IPS-18a (cell line): ENCODE measurements around the gene PFKL.

ENCODE experiments used
- H3K27ac ChIP-seq: one replicate; pipeline ENCODE4 v1.5.1; 2013; ENCODE audit warnings: low read length
- H3K27me3 ChIP-seq: one replicate; pipeline ENCODE4 v1.6.1; 2013; ENCODE audit warnings: mild to moderate bottlenecking, low read length; ENCODE audit not compliant: control insufficient read depth, insufficient read depth
- H3K36me3 ChIP-seq: one replicate; pipeline ENCODE4 v1.6.1; 2013; ENCODE audit warnings: low read depth, low read length; ENCODE audit not compliant: control insufficient read depth
- H3K4me1 ChIP-seq: one replicate; pipeline ENCODE4 v1.6.1; 2013; ENCODE audit warnings: low read depth, low read length; ENCODE audit not compliant: control insufficient read depth
- H3K4me3 ChIP-seq: one replicate; pipeline ENCODE4 v1.5.1; 2013; ENCODE audit warnings: low read length
- H3K9ac ChIP-seq: one replicate; pipeline ENCODE4 v1.6.1; 2013; ENCODE audit warnings: mild to moderate bottlenecking, low read length, moderate library complexity
- H3K9me3 ChIP-seq: one replicate; pipeline ENCODE4 v1.6.1; 2013; ENCODE audit warnings: low read depth, low read length; ENCODE audit not compliant: control insufficient read depth

PFKL gene

GRCh38 chr21:44347911-44348451, 48.1 kb downstream of the PFKL start:
- no peak overlapping the region for H3K9ac ChIP-seq

GRCh38 chr21:44348861-44349260, 49.0 kb downstream of the PFKL start:
- Histone ChIP-seq H3K36me3 (no peaks in the 10 kb centered on the region), H3K4me1 (no peaks in the 10 kb centered on the region), H3K9ac (no peak overlapping the region), H3K27ac (no peak overlapping the region), H3K9me3 (no peaks in the 10 kb centered on the region), H3K4me3 (no peak overlapping the region), H3K27me3 (no peaks in the 10 kb centered on the region)

More at GRCh38 chr21:44347911-44348451, 48.1 kb downstream of the PFKL start:
- Histone ChIP-seq H3K9me3 (no peaks in the 10 kb centered on the region), H3K27me3 (no peaks in the 10 kb centered on the region), H3K36me3 (no peaks in the 10 kb centered on the region), H3K4me3 (no peak overlapping the region), H3K27ac (no peak overlapping the region), H3K4me1 (no peaks in the 10 kb centered on the region)

DNA sequence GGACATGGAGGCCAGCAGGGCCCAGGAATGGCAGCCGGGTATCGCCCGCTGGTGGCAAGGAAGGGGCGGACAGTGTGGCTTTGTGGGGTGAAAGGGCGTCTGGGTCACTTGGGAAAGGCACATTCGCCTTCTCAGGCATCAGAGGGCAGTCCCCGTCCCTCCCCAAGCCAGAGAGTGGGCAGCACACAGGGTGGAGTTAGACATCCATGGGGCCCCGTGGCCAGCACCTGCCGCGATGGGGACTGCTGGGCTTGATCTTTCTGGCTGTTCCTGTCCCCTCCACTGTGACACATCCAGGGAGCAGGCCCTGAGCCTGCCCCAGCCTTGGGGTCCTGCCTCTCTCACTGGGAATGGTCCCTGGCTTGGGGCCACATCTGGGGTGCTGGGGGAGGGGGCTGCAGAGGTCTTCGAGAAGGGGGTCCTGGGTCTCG, 49.6 kb downstream of the PFKL start:
- Histone ChIP-seq H3K27ac (no peak overlapping the region), H3K27me3 (no peaks in the 10 kb centered on the region), H3K9me3 (no peaks in the 10 kb centered on the region), H3K9ac (no peak overlapping the region), H3K4me3 (no peak overlapping the region), H3K36me3 (no peaks in the 10 kb centered on the region), H3K4me1 (no peaks in the 10 kb centered on the region)

GRCh38 chr21:44349847-44350772, 50.3 kb downstream of the PFKL start:
- Histone ChIP-seq H3K4me1 (no peaks in the 10 kb centered on the region), H3K27me3 (no peaks in the 10 kb centered on the region)

GRCh38 chr21:44350773-44351481, 51.1 kb downstream of the PFKL start:
- H3K9me3 ChIP-seq = no peaks in the 10 kb centered on the region
- H3K4me1 ChIP-seq = no peaks in the 10 kb centered on the region
- H3K27ac ChIP-seq = no peak overlapping the region
- no peak overlapping the region for H3K9ac ChIP-seq
- H3K27me3 ChIP-seq = no peaks in the 10 kb centered on the region
- no peaks in the 10 kb centered on the region for H3K36me3 ChIP-seq
- H3K4me3 ChIP-seq = no peak overlapping the region

More at GRCh38 chr21:44349847-44350772, 50.3 kb downstream of the PFKL start:
- H3K36me3 ChIP-seq = no peaks in the 10 kb centered on the region
- no peak overlapping the region for H3K27ac ChIP-seq
- H3K9ac ChIP-seq = no peak overlapping the region
- no peaks in the 10 kb centered on the region for H3K9me3 ChIP-seq
- H3K4me3 ChIP-seq = no peak overlapping the region

GRCh38 chr21:44351535-44352252, 51.8 kb downstream of the PFKL start:
- Histone ChIP-seq H3K27ac (no peak overlapping the region), H3K9ac (no peak overlapping the region), H3K4me1 (no peaks in the 10 kb centered on the region), H3K36me3 (no peaks in the 10 kb centered on the region), H3K9me3 (no peaks in the 10 kb centered on the region), H3K4me3 (no peak overlapping the region), H3K27me3 (no peaks in the 10 kb centered on the region)

GRCh38 chr21:44352253-44352860, 52.5 kb downstream of the PFKL start:
- Histone ChIP-seq H3K27me3 (no peaks in the 10 kb centered on the region), H3K36me3 (no peaks in the 10 kb centered on the region), H3K9me3 (no peaks in the 10 kb centered on the region), H3K4me3 (no peak overlapping the region), H3K27ac (no peak overlapping the region), H3K4me1 (no peaks in the 10 kb centered on the region), H3K9ac (no peak overlapping the region)

- no peaks in the 10 kb centered on the region for H3K4me1 ChIP-seq
- H3K4me3 ChIP-seq = no peak within 1 kb of the TSS
- H3K9ac ChIP-seq = no peak within 1 kb of the TSS
- no peaks in the 10 kb centered on the region for H3K36me3 ChIP-seq
- no peaks in the 10 kb centered on the region for H3K9me3 ChIP-seq
- H3K27me3 ChIP-seq = no peaks in the 10 kb centered on the region
- H3K27ac ChIP-seq = no peak within 1 kb of the TSS
Observed at GRCh38 chr21:44353191-44353970, 53.5 kb downstream of the PFKL start, which contains the start of gene TRPM2. Gene TRPM2, plus strand, starts transcription at chr21:44353621. Its CDS starts 80 bp downstream, at chr21:44353701.

DNA sequence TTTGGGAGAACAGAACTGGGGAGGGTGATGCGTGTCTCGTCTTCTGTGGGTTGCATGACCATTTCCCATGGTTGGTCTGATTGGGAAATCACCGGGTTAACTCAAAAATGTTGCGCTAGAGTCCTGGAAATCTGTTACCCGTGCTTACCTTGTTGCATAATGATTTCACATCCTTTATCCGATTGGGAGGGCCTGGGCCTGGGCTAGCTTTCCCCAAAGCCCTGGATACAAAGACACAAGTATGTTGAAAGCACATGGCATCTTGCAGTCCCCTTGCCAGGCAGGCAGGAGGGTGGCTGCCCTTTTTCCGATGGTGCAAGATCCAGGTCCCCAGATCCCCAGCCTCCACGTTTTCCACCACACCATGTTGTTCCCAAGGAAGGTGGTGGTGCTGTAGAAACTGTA, 54.1 kb downstream of the PFKL start:
- Histone ChIP-seq H3K27ac (no peak overlapping the region), H3K4me3 (no peak overlapping the region), H3K36me3 (no peaks in the 10 kb centered on the region), H3K9me3 (no peaks in the 10 kb centered on the region), H3K9ac (no peak overlapping the region), H3K4me1 (no peaks in the 10 kb centered on the region), H3K27me3 (no peaks in the 10 kb centered on the region)
